Measurements from ENCODE around the gene GNPTAB. TPM values are rescaled to one million over a fixed set of nuclear protein-coding genes. Genes with fewer than 3 reads are reported as not detected.
A peak's percentile ranks its signal among the peaks of the same experiment; 100 is the strongest.

The GNPTAB gene
- total RNA-seq, 4 donors from 2014 or later, result 24.3 to 45.9 (median 32.6) TPM

DNA sequence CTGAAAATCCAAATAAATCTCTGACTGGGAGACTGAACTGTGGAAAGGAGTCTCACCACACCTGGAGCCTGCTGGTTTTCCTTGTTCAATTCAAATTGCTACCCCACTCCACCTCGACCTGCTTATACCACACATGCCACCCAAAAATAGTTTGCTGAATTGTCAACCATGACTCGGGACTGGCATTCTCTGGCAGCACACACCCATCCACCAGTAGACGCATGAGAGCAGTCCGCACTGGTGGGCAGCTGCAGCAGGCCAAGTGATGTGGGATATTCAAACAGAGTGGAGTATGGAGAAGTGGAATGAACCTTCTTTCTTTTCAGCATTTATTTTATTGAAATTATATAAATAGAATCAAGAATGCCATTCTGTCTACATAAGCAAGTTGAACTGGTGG is 52.8 kb downstream of the GNPTAB start:
- intact Hi-C loops (cut with DNase I; ENCODE audit: low total_unique reads), result no loop called here
- H3K4me3 ChIP-seq (ENCODE audit: low read depth, poor library complexity, severe bottlenecking), result no peak overlapping the region
- no peak for DNase-seq (ENCODE audit: low spot score in 2 of 2)
- 63 to 65% methylated on average over 4 of the region's 4 CpGs for WGBS, 2 donors
- TF ChIP-seq, protein P1, sequence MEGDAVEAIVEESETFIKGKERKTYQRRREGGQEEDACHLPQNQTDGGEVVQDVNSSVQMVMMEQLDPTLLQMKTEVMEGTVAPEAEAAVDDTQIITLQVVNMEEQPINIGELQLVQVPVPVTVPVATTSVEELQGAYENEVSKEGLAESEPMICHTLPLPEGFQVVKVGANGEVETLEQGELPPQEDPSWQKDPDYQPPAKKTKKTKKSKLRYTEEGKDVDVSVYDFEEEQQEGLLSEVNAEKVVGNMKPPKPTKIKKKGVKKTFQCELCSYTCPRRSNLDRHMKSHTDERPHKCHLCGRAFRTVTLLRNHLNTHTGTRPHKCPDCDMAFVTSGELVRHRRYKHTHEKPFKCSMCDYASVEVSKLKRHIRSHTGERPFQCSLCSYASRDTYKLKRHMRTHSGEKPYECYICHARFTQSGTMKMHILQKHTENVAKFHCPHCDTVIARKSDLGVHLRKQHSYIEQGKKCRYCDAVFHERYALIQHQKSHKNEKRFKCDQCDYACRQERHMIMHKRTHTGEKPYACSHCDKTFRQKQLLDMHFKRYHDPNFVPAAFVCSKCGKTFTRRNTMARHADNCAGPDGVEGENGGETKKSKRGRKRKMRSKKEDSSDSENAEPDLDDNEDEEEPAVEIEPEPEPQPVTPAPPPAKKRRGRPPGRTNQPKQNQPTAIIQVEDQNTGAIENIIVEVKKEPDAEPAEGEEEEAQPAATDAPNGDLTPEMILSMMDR (IDR thresholded peaks at IDR 0.05), result no peak
- TF ChIP-seq POLR2A (IDR thresholded peaks at IDR 0.05), result no peak

DNA sequence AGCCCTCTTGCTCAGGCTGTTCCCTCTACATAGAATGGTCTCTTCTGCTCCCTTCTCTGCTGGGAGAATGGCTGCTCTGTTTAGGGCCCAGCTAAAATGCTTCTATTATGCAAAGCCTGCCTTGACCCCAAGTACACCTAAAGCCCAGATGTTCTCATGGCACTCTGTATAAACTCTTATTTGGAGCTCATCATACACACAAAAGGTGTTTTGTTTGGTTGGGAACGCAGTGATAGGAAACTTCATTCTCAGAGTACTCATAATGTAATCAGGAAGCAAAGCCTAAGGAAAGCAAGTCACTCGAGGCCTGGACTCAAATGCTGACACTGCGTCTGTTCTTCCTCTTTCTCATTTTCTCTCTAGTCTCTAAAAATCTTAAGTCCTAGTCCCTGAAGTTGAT is 53.3 kb downstream of the GNPTAB start:
- 59 to 76% methylated on average over 3 of the region's 3 CpGs for WGBS, 2 donors
- DNase-seq (ENCODE audit: low spot score in 2 of 2), result no peak
- intact Hi-C loops (cut with DNase I; ENCODE audit: low total_unique reads), result no loop called here
- no peak overlapping the region for H3K4me3 ChIP-seq (ENCODE audit: low read depth, poor library complexity, severe bottlenecking)
- TF ChIP-seq, protein P1 (IDR thresholded peaks at IDR 0.05), result no peak
- no peak for TF ChIP-seq POLR2A (IDR thresholded peaks at IDR 0.05)

DNA sequence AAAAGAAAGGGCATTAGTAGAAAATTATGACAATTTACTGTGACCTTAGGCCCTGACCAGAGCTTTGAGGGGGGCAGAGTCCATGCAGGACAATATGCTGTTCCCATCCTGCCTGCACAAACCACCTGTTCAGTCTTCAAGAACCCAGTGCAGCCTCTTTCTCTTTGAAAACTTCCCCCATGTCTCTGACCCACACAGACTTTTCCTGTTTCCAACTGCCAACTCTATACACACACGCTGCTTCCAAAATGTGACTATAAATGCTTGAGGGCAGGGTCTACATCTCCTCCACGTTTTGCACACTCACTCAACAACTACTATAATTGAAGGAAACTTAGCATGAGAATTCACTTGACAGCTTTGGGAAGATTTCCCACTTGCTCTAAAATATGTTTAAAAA is 54.9 kb downstream of the GNPTAB start:
- TF ChIP-seq, protein P1 (IDR thresholded peaks at IDR 0.05), result no peak
- no peak for TF ChIP-seq POLR2A (IDR thresholded peaks at IDR 0.05)
- no peak for DNase-seq (ENCODE audit: low spot score in 2 of 2)
- intact Hi-C loops (cut with DNase I; ENCODE audit: low total_unique reads), result no loop called here
- 60 to 73% methylated on average over 2 of the region's 2 CpGs for WGBS, 2 donors
- H3K4me3 ChIP-seq (ENCODE audit: low read depth, poor library complexity, severe bottlenecking), result no peak overlapping the region

DNA sequence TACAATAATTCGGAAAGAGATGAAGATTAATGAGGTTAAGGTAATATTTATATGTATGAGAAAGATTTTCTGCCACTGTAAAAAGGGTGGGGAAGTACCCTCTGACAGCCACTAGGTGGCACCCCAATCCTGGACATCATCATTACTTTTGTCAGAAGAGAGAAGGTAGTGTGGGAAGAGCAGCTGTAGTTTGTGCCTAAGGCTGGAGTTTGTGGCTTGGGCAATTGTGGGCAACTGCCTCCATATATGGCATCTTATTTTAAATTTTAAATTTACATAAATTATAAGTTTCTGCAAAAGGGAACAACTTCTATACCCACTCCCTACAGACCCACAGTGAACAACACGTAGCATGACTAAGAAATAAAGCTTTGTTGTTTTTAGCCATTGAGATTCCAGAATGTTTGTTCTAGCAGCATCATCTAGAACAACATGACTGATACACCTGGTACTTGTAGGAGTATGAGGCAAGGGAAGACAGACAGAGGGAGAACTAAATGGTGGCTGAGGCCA is 57.1 kb downstream of the GNPTAB start:
- intact Hi-C loops (cut with DNase I; ENCODE audit: low total_unique reads), result loop anchor here (5.0 kb wide), 1 partner anchor 59 kb away; the partner anchor contains the start of gene GNPTAB
- H3K4me3 ChIP-seq (ENCODE audit: low read depth, poor library complexity, severe bottlenecking), result no peak overlapping the region
- peak; percentile 41 to 88 for DNase-seq (ENCODE audit: low spot score in 2 of 2)
- WGBS, 2 donors, result 46 to 51% methylated on average over 2 of the region's 2 CpGs
- TF ChIP-seq POLR2A (IDR thresholded peaks at IDR 0.05), result no peak
- TF ChIP-seq, protein P1 (IDR thresholded peaks at IDR 0.05), result peak in 2 of 3 donors; percentile 14 to 68

DNA sequence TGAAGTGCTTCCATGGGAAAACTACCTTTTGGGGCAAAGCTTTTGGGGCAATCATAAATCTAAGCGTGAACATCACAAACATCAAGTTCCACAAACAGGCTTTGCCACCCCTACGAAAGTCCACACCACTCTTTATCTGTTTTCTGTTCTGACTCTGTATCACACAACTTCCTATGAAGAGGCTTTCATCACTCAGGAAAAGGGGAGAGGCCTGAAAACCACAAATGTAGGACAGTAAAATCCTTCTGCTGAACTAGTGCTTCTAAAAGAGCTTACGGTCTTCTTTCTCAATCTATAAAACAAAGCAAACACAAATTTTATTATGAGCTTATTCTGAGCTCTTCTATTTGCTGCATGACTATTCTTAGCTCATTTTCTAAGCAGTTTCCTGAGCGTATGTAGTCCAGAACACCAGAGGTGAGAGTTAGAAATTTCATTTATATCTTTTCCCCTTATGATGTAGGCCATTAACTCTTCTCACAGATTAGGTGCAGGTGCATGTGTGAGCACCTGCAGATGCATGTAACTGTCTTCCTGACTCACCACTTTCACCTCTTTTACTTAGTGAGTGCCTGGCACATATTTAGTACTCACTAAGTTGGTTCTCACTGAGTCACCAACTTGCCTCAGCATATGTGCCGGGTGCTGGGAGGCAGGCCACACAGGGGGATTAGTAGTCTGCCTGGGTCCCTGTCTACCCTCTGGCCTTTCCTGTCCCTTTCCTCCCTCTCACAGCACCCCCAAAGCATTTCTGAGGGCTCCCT is 58.6 kb downstream of the GNPTAB start:
- 77 to 82% methylated on average over 5 of the region's 5 CpGs for WGBS, 2 donors
- DNase-seq (ENCODE audit: low spot score in 2 of 2), result no peak
- no peak overlapping the region for H3K4me3 ChIP-seq (ENCODE audit: low read depth, poor library complexity, severe bottlenecking)
- no peak for TF ChIP-seq POLR2A (IDR thresholded peaks at IDR 0.05)
- TF ChIP-seq, protein P1 (IDR thresholded peaks at IDR 0.05), result no peak
- intact Hi-C loops (cut with DNase I; ENCODE audit: low total_unique reads), result loop anchor here (5.0 kb wide), 1 partner anchor 60 kb away; the partner anchor contains the start of gene GNPTAB
